Activated CD8-positive, alpha-beta memory T cell treated with anti-CD3 and anti-CD28 coated beads for 48 hours (primary cell): Measurements from ENCODE around the gene KLHDC7A.

Experiments
- DNase-seq, 3 experiments: peaks; one replicate each; pipeline ENCODE4 v3.0.0-alpha.2; 2020; ENCODE audit warnings: low read depth in 2 of 3, low spot score in 2 of 3

Gene KLHDC7A

DNA sequence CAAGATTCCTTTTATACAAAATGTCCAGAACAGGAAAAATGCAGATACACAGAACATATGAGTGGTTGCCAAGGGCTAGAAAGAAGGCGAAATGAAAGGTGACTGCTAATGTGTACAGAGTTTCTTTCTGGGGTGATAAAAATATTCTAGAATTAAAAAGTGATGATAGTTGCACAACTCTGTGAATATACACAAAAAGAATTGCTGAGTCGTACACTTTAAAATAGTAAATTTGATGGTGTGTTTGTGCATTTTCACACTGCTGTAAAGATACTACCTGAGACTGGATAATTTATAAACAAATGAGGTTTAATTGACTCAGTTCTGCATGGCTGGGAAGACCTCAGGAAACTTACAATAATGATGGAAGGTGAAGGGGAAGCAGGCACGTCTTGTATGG, 23.9 kb downstream of the KLHDC7A start:
- no peak for DNase-seq

DNA sequence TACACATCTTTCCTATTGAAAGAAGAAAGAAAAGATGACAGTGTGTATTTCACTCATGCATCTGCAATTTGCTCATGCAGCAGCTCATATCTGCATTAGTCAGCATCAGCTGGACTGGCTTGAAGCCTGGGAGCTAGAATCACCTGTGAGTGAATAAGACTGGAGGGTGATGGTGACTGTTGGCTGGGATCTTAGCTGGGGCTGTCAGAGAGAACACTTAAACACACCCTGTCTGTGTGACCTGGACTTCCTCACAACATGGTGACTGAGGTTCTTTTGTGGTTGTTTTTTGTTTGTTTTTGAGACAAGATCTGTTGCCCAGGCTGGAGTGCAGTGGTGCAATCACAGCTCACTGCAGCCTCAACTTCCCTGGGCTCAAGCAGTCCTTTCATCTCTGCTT, 24.9 kb downstream of the KLHDC7A start:
- no peak for DNase-seq

DNA sequence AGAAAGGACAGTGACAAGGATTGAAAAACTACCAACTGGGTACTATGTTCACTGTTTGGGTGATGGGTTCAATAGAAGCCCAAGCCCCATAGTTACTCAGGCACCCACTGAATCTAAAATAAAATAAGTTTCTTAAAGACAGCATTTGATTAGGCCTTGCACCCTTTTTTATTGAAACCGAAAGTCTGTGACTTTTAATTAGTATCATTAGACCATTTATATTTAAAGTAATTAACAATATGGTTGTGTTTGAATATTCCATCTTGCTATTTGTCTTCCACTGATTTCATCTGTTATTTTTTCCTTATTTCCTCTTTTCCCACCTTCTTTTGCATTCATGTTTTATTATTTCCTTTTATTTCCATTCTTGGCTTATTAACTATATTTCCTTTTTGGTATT, 27.4 kb downstream of the KLHDC7A start:
- DNase-seq, result no peak

DNA sequence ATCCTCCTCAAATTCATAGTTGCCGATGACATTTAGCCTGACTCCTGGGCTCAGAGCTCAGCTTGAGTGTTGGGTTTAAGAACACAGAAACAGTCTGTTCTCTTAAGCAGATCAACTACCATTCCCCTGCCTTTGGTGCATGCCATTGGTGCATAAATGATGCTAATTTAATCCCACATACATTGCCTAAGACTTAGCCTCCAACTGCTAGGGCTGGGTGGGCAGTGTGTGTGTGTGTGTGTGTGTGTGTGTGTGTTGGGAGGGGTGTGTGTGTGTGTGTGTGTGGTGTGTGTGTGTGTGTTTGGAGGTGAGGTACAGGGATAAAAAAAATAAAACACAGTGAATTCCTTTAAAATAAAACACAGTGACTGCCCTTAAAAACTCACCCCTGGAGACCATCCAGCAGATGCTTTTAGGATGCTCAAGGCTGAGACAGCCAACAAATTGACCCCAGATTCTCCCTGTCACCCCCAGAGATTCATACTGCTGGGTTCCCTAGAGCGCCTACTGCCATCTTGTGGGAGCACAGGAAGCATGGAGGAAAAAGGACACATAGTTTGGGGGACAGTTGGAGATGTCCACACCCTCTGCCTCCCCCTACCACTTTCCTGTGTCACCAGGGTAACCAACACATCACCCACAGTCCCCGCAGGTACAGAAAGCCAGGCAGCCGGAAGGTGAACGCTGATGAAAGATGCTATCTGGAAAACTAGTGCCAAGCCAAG, 30.6 kb downstream of the KLHDC7A start:
- DNase-seq, result no peak

DNA sequence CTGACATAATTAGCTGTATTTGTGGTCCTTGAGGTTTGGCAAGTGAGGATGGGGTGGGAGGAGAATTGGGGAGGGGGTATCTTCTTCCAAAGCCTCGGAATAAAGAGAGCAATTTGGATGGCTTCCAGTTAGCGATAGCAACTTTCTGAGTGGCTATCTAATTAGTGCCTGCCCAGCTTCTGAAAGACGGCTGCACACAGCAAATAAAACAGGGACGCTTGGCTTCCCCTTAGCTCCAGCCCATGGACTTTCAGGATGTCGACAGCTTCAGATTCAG, 31.1 kb downstream of the KLHDC7A start:
- DNase-seq, result no peak

DNA sequence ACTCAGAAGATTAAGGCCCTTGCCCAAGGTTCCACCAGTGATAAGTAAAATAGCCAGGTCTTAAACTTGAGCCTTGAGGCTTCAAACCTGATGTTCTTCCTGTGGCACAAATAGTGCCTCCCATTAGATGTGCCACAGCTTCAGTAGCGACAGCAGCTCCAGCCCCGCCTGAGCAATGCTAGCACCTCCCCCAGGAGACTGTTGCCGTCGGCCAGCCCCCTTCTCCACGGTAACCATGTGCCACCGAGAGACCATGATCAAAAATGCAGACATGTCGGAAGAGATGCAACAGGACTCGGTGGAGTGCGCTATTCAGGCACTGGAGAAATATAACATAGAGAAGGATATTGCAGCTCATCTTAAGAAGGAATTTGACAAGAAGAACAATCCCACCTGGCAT, 32.2 kb downstream of the KLHDC7A start:
- DNase-seq, result no peak

DNA sequence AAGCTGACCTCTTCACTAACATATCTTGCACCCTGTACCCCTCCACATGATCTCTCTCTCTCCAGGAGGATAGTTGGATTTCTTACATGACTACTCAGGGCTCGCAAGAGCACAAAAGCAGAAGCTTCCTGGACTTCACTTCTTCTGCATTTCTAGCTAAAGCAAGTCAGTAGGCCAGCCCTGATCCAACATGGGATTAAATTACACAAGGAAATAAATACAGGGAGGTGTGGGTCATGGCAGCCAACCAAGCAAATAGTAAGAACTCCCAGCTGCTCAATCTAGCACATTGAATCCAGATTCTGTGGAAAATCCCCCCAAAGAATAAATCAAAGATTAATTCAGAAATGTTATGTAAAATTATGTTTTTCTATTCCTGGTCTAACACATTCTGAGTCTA, 33.3 kb downstream of the KLHDC7A start:
- DNase-seq, result no peak

DNA sequence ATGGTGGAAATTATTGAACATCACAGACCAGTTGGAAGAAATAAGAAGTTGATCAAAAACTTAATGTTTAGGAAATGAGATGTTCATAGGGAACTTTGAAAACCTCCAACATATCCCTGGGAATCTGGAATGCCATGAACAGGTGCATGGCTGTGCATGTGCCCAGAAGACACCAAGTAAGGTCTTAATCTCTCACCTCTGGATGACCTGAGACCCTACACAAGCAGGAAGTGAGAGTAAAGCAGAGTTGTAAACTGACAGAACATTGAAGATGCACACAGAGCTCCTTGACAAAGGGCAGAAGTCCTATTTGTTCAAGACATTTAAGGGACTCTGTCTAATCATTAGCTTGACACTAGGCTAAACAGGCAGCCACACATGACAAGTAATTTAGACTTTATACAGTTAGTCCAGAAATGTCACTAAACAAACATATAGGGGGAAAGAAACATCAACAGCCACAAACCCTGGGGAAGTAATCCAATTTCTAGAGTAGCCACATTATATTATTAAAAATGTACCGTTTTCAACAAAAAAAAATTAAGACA, 34.5 kb downstream of the KLHDC7A start:
- DNase-seq, result no peak

DNA sequence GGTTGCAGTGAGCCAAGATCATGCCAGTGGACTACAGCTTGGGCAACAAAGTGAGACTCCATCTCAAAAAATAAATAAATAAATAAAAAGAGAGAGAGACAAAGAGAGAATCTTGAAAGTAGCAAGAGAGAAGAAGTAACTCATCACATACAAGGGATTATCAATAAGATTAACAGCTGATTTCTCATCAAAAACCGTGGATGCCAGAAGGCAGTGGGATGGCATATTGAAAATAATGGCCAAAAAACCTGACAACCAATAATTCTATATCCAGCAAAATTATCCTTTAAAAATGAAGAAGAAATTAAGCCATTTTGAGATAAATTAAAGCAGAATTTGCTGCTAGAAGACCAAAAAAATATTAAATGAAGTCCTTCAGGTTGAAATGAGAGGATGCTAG, 35.7 kb downstream of the KLHDC7A start:
- DNase-seq, result no peak

DNA sequence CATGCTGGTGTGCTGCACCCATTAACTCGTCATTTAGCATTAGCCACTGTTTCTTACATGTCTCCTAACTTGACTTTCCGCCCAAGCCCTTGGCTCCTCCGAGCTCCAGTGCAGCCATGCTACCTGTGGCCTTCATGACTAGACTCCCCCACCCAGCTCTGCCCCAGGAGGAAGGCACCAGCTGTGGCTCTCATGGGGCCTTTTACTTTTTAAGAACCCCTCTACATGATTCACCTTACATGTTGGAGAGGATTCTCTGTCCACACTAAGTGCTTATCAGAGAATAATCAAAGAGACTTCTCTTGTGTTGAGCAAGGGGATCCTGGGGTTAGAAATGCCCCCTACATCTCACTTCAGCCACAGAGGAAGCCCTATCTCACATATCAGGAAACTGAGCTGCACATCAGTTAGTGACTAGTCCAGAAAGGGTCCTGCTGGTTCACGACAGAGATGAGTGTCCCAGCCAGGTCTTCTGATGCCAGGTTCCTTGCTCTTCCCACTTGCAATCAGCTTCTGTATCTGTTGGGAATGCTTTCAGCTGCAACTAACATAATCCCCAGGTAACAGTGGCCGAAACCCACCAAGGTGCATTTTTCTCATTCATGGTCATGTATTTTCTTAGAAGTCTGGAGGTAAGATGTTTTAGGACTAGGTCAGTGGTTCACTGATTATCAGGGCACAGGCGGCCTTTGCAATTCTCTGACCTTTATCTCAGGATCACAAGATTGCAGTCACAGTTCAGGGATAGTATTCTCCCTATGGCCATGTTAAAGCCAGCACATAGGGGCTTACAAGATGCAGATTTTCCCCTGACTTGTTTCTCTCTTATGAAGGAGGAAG, 45.9 kb downstream of the KLHDC7A start:
- no peak for DNase-seq

DNA sequence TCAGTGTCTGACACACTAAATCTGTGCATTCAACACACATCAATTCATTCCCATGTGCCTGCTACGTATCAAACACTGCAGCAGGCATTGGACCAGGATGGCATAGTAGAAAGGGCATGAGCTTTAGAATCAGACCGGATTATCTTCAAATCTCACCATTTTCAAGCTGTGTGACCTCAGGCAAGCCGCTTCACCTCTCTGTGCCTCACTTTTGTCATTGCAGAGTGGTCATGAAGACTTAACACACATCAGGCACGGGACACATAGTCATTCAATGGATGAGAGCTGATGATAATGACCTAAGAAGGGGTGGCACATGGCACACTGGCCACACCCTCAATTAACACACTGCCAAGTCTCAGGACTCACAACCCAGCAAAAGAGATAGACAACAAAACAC, 46.8 kb downstream of the KLHDC7A start:
- DNase-seq, result no peak

DNA sequence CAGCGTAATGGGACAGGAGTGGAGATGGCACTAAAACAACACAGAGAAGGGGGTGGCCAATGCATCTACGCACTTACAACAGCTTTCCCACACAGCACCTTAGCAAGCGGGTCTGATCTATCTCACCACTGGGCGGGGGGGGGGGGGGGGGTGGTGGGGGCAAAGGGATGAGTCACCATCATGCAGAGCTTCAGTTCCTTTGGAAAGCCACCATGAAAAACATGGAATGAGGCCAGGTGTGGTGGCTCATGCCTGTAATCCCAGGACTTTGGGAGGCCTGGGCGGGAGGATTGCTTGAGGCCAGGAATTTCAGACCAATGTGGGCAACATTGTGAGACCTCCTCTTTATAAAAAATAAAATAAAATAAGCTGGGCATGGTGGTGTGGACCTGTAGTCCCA, 47.2 kb downstream of the KLHDC7A start:
- DNase-seq, result no peak

DNA sequence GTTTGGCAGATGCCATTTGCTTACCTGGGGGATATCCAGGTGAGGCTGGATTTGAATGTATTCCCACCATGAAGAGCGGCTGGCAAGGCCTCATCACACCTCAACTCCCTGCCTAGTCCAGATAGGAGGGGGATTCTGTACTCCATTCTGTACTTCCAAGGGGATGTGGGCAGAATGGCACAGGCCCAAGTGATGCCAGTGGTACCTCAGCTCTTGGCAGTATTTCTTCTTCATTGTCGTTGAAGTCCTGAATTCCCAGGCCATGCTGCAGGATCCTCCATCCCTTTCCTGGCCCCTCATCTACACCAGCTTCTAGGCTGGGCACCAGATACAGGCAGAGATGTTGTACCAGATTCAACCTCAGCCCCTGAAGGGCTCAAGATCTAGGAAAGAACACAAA, 47.9 kb downstream of the KLHDC7A start:
- DNase-seq, result no peak

DNA sequence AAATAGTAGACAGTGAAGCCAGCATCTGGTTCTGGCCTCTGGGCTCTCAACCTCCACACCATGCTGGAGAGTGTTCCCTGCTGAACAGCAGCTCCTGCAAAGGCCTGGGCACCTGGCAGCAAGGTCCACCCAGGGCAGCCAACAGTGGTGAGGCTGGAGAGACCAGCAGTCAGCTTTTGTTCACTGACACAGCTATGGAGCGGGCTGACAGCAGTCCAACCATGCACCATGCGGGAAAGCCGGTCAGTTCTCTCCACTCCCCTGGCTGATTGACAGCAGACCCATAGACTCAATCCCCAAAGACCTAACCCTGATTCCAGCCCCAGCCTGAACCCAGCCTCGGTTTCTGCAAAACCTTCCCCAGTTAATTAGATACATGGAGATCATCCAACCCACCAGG, 49.0 kb downstream of the KLHDC7A start:
- DNase-seq, result no peak

DNA sequence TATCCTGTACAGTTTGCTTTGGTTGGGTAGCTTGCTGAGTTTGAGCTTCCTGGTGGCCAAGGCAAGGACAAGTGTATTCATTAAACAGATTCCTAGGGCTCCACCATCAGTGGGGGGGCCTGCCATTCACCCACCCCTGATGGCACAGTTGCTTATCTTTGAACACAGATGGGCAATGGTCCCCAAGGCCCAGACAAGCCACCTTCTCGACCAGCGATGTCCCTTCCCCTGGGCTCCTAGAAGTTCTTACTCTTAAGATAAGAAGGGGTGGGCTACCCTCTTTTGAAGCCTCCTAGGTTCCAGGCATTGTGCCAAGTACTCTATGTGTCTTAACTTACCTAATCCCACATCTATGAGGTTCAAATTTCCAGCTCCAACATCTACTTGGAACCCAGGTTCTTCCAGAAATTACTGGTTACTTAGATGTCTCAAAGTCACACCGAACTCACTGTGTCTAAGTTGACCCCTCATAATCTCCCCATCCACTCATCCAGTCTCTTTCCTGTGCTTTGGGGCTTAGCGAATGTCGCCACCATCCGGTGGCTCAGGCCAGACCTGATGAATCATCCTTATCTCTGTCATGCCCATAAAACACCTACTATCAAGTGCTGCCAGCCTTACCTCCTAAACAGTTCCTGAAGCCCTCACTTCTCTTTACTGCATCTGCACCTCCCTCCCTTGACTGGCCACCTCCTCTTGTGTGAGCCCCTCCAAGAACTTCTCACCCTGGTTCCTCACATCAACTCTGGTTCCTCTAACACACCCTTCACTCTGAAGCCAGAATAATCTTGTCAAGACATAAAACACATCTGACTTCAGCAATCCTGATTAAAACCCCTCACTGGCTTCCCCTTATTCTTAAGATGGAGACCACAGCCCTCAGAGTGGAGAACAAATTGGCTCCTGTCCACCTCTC, 50.1 kb downstream of the KLHDC7A start:
- DNase-seq, result no peak

DNA sequence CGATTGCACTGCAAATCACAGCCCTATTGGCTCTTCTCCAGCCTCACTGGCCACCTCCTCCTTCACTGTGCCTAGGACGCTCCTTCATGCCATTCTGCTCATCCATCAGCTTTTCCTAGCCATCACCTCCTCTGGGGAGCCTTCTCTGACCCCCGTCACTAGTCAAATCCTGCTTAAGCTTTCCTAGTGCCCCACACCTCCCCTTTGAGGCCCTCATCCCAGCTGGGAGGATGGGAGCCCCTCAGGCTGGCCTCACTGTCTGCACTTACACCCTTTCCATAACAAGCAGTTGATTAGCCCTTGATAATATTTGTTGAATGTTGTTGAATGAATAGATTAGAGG, 50.7 kb downstream of the KLHDC7A start:
- DNase-seq, result no peak

DNA sequence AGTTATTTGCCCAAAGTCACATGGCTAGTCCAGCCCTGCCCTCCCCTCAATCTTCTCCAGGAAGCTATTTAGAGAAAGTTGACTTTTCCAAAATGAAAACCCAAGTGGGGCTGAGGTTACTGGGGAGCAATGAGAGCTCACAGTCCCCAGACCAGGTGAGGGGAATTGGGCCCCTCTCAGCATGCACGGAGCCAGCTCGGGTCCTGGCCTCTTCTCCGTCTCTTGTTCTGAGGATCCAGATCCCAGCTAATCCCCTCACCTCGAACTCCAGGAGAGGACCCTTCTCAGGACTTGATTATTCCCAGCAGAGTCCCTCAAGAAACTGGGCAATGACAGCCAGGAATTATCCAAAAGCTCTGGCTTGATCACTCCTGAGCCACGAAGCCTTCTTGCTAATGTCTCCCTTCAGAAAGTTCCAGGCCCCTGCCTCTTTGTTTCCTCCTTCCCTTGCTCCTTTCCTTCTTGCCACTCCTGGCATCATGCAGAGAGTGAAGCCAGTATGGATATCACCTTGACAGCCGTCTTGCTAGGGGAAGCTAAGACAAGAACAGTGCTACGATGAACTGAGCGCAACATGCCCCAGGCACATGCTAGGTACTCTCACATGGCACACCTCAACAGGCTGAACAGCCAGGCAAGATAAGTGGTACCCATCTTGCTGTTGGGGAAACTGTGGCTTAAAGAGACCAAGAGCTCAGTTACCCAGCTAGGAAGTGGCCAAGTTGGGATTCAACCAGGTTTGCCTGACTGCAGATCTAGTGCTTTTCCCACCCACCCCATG, 51.9 kb downstream of the KLHDC7A start:
- DNase-seq, result no peak

DNA sequence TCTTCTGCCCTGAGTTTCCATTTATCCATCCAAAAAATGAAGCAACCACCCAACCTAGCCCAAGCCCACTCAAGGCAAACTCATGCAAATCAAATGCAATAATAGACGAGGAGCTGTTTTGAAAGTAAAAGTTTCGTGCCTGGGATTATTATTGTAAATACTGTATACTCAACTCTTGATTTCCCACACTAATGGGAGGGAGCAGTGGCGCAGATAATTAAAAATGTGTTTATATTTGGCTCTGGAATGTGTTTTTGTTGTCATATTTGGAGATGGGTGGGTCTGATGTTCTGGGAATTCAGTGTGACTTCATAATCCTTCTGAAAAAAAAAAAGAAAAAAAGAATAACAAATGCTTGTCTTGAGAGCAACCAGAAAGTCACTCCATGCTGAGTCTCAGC, 52.5 kb downstream of the KLHDC7A start:
- no peak for DNase-seq

DNA sequence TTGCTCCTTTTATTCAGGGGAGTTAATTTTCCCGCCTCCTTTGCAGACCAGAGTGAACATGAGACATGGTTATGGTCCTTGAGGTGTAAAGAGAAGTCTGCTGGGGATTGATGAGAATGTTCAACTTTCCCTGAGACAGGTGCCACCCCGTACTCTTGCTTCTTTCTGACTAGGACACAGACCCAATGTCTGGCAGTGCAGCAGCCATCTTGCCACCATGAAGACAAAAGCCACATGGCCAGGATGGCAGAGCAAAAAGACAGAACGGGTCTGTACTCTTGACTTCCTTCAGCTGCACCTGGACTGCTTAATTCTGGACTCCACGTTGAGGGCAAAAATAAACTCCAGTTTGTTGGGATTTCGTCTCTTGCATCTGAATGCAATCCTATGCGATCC, 54.1 kb downstream of the KLHDC7A start:
- DNase-seq, result no peak
